Measurements from ENCODE around the gene TFAP2C. TPM values are rescaled to one million over a fixed set of nuclear protein-coding genes. Genes with fewer than 3 reads are reported as not detected.

TFAP2C gene
- total and polyA plus RNA-seq, 2 experiments from 2014 or later, result 11.9 to 14.3 TPM

- H3F3A ChIP-seq (replicated peaks; ENCODE audit: low read depth), result no peaks in the 10 kb centered on the region
- peak overlapping the region; percentile 15; the same call in 1 of the 2 replicates for H3K27ac Mint-ChIP-seq
- ATAC-seq, result no peak
These were observed 41.6 kb upstream of the TFAP2C start for GRCh38 chr20:56587307-56588041.

More at GRCh38 chr20:56587307-56588041, 41.6 kb upstream of the TFAP2C start:
- Mint-ChIP-seq H3K36me3 (ENCODE audit: low read depth) (no peaks in the 10 kb centered on the region), H3K4me1 (peaks cover 19% of the 10 kb centered on the region; the same call in 2 of the 3 replicates), H3K4me3 (no peak overlapping the region), H3K27me3 (ENCODE audit: insufficient read depth, low read depth, poor library complexity) (peaks cover 4% of the 10 kb centered on the region), H3K9me3 (no peaks in the 10 kb centered on the region; the same call in 2 of the 3 replicates)
- H3K9me2 ChIP-seq (ENCODE audit: insufficient read depth), result no peaks in the 10 kb centered on the region
- H3K27ac ChIP-seq (ENCODE audit: low read depth), result no peak overlapping the region
- no peaks in the 10 kb centered on the region for H3K79me2 ChIP-seq (replicated peaks; ENCODE audit: insufficient read depth)
- no peaks in the 10 kb centered on the region for H4K20me1 ChIP-seq (replicated peaks; ENCODE audit: insufficient read depth)
- no peaks in the 10 kb centered on the region; the same call in 1 of the 2 replicates for H3K36me3 ChIP-seq (ENCODE audit: insufficient read depth)
- no peak overlapping the region for H3K4me3 ChIP-seq
- TF ChIP-seq CREB1 (CRISPR knock-in tag; IDR thresholded peaks at IDR 0.05; ENCODE audit: low read depth) (no peak), ZNF331 (CRISPR knock-in tag; IDR thresholded peaks at IDR 0.05; ENCODE audit: low read depth) (no peak), CTCF (conservative IDR thresholded peaks at IDR 0.05; ENCODE audit: low read depth in 2 of 2) (no peak), EZH2 (IDR thresholded peaks at IDR 0.05; ENCODE audit: low read depth, unreplicated experiment) (no peak), JUNB (IDR thresholded peaks at IDR 0.05; ENCODE audit: unreplicated experiment) (no peak), STAT1 (IDR thresholded peaks at IDR 0.05; ENCODE audit: unreplicated experiment) (no peak), POLR2AphosphoS5 (IDR thresholded peaks at IDR 0.05; ENCODE audit: low read depth) (no peak), EZH2phosphoT487 (IDR thresholded peaks at IDR 0.05; ENCODE audit: unreplicated experiment) (no peak), ETS1 (IDR thresholded peaks at IDR 0.05) (no peak), ZNF114 (CRISPR knock-in tag; IDR thresholded peaks at IDR 0.05) (no peak), REST (IDR thresholded peaks at IDR 0.05; ENCODE audit: unreplicated experiment) (no peak), NANOG (IDR thresholded peaks at IDR 0.05; ENCODE audit: borderline replicate concordance) (no peak), ZNF462 (CRISPR knock-in tag; IDR thresholded peaks at IDR 0.05) (no peak)
- peak overlapping the region; percentile 38; the same call in 1 of the 2 replicates for H2AFZ ChIP-seq
- H3K4me2 ChIP-seq, result no peak overlapping the region
- H3K27me3 ChIP-seq (ENCODE audit: insufficient read depth), result no peaks in the 10 kb centered on the region
- no peak for DNase-seq (ENCODE audit: low spot score)
- peaks cover 7% of the 10 kb centered on the region for H3K4me1 ChIP-seq (ENCODE audit: insufficient read depth)
